GM12865 (cell line): ENCODE measurements around the gene SPNS1.

Experiments used
- DNase-seq: peaks from one replicate; pipeline ENCODE4 v3.0.0; 2010; ENCODE audit warnings: low read depth
- H3K4me3 ChIP-seq: 2 replicates; pipeline ENCODE4 v1.5.1; 2011; ENCODE audit warnings: mild to moderate bottlenecking, low read depth, low read length, control low read depth
- CTCF ChIP-seq: IDR thresholded peaks from 2 replicates; pipeline ENCODE4 v1.5.1; 2011; ENCODE audit warnings: low read length, control low read depth, low read depth, inconsistent platforms; ENCODE audit not compliant: insufficient read depth; ENCODE audit errors: missing control alignments

The SPNS1 gene

GRCh38 chr16:29007730-29008593, 33.4 kb downstream of the SPNS1 start:
- no peak overlapping the region for H3K4me3 ChIP-seq
- TF ChIP-seq CTCF: no peak
- peak; percentile 65 for DNase-seq

DNA sequence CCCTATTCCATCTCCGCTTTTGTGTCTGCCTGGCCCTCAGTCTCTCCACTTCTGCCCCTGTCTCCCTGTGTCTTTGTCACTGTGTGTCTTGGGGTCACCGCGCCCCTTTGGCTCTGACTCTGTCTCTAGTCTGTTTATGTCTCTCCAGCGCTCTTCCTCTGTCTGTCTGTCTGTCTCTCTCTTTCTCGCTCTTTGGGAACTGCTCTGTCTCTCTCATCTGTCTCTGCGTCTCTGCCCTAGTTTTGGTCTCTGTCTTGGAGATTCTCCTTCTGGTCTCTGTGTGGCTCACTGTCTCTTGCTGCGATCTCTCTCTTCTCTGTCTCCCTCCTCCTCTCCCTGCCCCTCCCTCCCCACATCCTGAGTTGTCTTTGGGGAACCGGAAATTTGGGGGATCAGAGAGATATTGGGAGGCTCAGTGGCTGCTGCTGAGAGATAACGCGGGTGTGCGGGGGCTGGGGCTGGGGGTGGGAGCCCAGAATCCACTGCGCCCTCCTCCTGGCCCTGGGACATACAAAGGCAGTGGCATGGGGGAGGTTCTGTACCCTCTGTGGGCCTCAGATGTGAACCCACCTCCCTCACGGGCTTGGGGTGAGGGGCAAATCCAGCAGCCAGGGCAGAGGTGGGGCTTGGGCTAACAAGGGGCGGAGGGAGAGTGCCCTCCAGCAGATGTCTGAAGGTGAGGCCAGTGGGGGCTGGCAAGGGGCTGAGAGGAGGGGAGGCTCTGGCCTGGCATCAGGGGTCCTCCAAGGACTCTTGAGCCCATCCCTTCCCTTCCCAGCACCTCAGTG, 34.7 kb downstream of the SPNS1 start:
- no peak for TF ChIP-seq CTCF
- H3K4me3 ChIP-seq: no peak overlapping the region
- no peak for DNase-seq

GRCh38 chr16:29009838-29010166, 35.2 kb downstream of the SPNS1 start:
- DNase-seq: no peak
- no peak overlapping the region for H3K4me3 ChIP-seq
- no peak for TF ChIP-seq CTCF

DNA sequence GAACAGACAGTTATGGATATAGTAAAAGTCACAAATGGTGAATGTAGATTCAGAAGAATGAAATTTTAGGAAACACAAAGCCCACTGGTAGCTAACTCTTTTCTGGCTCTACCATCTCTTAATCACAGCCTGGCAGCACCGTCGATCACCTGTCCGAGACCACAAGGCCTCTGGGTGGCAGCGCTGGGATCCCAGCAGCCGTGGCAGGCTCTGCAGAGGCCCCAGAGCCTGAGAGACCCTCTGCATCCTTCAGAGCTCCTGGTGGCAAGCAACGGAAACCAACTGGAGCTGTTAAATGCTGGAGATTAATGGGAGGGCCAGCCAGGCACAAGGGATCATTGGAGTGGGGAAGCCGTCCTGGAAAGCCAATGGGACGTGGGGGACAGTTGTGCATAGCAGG, 36.5 kb downstream of the SPNS1 start:
- TF ChIP-seq CTCF: no peak
- no peak overlapping the region for H3K4me3 ChIP-seq
- no peak for DNase-seq

GRCh38 chr16:29011851-29012250, 37.3 kb downstream of the SPNS1 start:
- DNase-seq: no peak
- no peak overlapping the region for H3K4me3 ChIP-seq
- TF ChIP-seq CTCF: no peak

GRCh38 chr16:29012913-29013553, 38.5 kb downstream of the SPNS1 start:
- TF ChIP-seq CTCF: no peak
- no peak for DNase-seq
- no peak overlapping the region for H3K4me3 ChIP-seq
